GM12878 (cell line): Measurements from ENCODE around the gene GSTT4.

Experiments
- BACH1 ChIP-seq: fragments of 450-650 bp; IDR thresholded peaks from 2 replicates; pipeline ENCODE4 v1.6.1; 2017; ENCODE audit warnings: mild to moderate bottlenecking, borderline replicate concordance
- EP300 ChIP-seq, 2 experiments: fragments of 150-350 bp in 1 of 2; IDR thresholded peaks; 2 replicates each; pipeline ENCODE4 v1.6.1; 2011 to 2012; ENCODE audit warnings: low read depth in 2 of 2, low read length in 2 of 2, borderline replicate concordance in 1 of 2, improper control_type of control experiment in 1 of 2, inconsistent platforms in 1 of 2; ENCODE audit not compliant: control insufficient read depth in 1 of 2
- JUNB ChIP-seq: IDR thresholded peaks from 2 replicates; pipeline ENCODE4 v1.6.1; 2016; ENCODE audit warnings: antibody characterized with exemption, mild to moderate bottlenecking
- MXI1 ChIP-seq: fragments of 150-350 bp; IDR thresholded peaks from 2 replicates; pipeline ENCODE4 v1.6.1; 2011; ENCODE audit warnings: low read depth, mild to moderate bottlenecking, inconsistent platforms, low read length, improper control_type of control experiment
- RCOR1 ChIP-seq: conservative IDR thresholded peaks from 2 replicates; pipeline ENCODE4 v1.6.1; 2012; ENCODE audit warnings: low read depth, low read length, improper control_type of control experiment
- SPI1 ChIP-seq: IDR thresholded peaks from 2 replicates; pipeline ENCODE4 v1.6.1; 2011; ENCODE audit warnings: low read depth, mild to moderate bottlenecking, low read length, moderate library complexity, borderline replicate concordance; ENCODE audit not compliant: insufficient read depth

DNA sequence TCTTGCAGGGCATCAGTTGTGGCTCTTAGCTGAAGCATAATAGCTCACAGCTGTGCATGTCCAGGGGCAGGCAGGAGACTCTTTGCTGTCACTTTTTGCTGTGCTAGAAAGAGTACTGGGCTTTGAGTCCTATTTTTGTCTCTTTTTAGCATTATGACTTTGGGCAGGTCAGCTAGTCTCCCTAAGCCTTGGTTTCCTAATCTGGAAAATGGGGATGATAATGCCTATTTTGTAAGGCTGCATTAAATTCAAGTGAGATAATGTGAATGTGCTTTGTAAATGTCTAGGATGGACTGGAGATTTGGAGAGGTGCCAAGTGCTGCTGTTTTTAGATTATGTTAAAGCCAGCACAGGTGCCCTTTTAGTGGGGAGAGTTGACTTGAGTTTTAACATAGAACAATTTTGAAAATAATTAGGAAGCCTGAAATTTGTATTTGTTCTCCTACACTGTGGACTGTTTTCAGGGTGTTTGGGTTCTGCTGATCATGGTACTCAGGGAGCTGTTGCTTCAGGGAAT lies 25.0 kb upstream of the GSTT4 start:
- TF ChIP-seq MXI1 (no peak), SPI1 (no peak), EP300 (IDR thresholded peaks at IDR 0.05; ENCODE audit: borderline replicate concordance in 1 of 2, control insufficient read depth in 1 of 2, low read depth in 2 of 2, low read length in 2 of 2) (no peak), BACH1 (no peak), JUNB (no peak), RCOR1 (no peak)
